ENCODE measurements around the gene RASGRF1.
"Not testable (repeated sequence)": the region's sequence is repeated elsewhere in the genome, so short reads cannot be mapped to it uniquely, and the experiment has no call there.

Gene RASGRF1

GRCh38 chr15:79111404-79111803, 20.8 kb upstream of the RASGRF1 start:
- H3K9ac ChIP-seq (ENCODE audit: low read length); DNase-seq; H3K4me2 ChIP-seq (ENCODE audit: low read length, poor library complexity, severe bottlenecking); H3K23ac ChIP-seq (ENCODE audit: low read length in 2 of 2); H2AK5ac ChIP-seq (ENCODE audit: low read length, severe bottlenecking); H3K4ac ChIP-seq (ENCODE audit: low read depth in 1 of 2, low read length in 2 of 2); H3K79me1 ChIP-seq (replicated peaks; ENCODE audit: low read length, poor library complexity, severe bottlenecking); H4K8ac ChIP-seq (ENCODE audit: low read length); H3K27ac ChIP-seq (ENCODE audit: low read length, poor library complexity, severe bottlenecking); H3K4me3 ChIP-seq (ENCODE audit: insufficient read depth in 1 of 2, low read depth in 1 of 2, low read length in 2 of 2); H2BK15ac ChIP-seq (ENCODE audit: low read depth, poor library complexity, severe bottlenecking); H3K36me3 ChIP-seq (ENCODE audit: control insufficient read depth in 1 of 2, insufficient read depth in 2 of 2, low read depth in 1 of 2, low read length in 2 of 2); H3K9me3 ChIP-seq (ENCODE audit: control insufficient read depth, low read length); H3K4me1 ChIP-seq (ENCODE audit: control insufficient read depth, insufficient read depth, low read depth, low read length); H2BK120ac ChIP-seq (ENCODE audit: low read depth, low read length); H3K18ac ChIP-seq (ENCODE audit: low read depth in 1 of 2, low read length in 2 of 2); H2AFZ ChIP-seq (ENCODE audit: low read depth, low read length); H2BK12ac ChIP-seq (ENCODE audit: low read length in 2 of 2); H3K14ac ChIP-seq (ENCODE audit: low read length in 2 of 2); H4K91ac ChIP-seq (ENCODE audit: low read length); H2BK5ac ChIP-seq (ENCODE audit: low read depth, low read length, poor library complexity, severe bottlenecking): not testable (repeated sequence)
- peaks cover 29 to 47% of the 10 kb centered on the region in 2 experiments for H3K27me3 ChIP-seq (ENCODE audit: control insufficient read depth in 1 of 2, insufficient read depth in 1 of 2, low read length in 2 of 2)

- Histone ChIP-seq H3K4me1 (ENCODE audit: control insufficient read depth, insufficient read depth, low read depth, low read length) (no peaks in the 10 kb centered on the region), H3K27ac (ENCODE audit: low read length, poor library complexity, severe bottlenecking) (no peak overlapping the region), H2BK5ac (ENCODE audit: low read depth, low read length, poor library complexity, severe bottlenecking) (no peak overlapping the region), H3K36me3 (ENCODE audit: control insufficient read depth in 1 of 2, insufficient read depth in 2 of 2, low read depth in 1 of 2, low read length in 2 of 2) (no peaks in the 10 kb centered on the region), H3K18ac (ENCODE audit: low read depth in 1 of 2, low read length in 2 of 2) (no peak overlapping the region), H2AK5ac (ENCODE audit: low read length, severe bottlenecking) (no peak overlapping the region), H3K27me3 (ENCODE audit: control insufficient read depth in 1 of 2, insufficient read depth in 1 of 2, low read length in 2 of 2) (peaks cover 46 to 58% of the 10 kb centered on the region in 2 experiments), H3K9me3 (ENCODE audit: control insufficient read depth, low read length) (peaks cover 8% of the 10 kb centered on the region), H3K79me1 (replicated peaks; ENCODE audit: low read length, poor library complexity, severe bottlenecking) (no peaks in the 10 kb centered on the region), H3K4me3 (ENCODE audit: insufficient read depth in 1 of 2, low read depth in 1 of 2, low read length in 2 of 2) (no peak overlapping the region), H4K8ac (ENCODE audit: low read length) (no peak overlapping the region), H3K4ac (ENCODE audit: low read depth in 1 of 2, low read length in 2 of 2) (no peak overlapping the region), H2BK15ac (ENCODE audit: low read depth, poor library complexity, severe bottlenecking) (no peak overlapping the region), H3K14ac (ENCODE audit: low read length in 2 of 2) (no peak overlapping the region), H2BK120ac (ENCODE audit: low read depth, low read length) (no peak overlapping the region), H3K4me2 (ENCODE audit: low read length, poor library complexity, severe bottlenecking) (no peak overlapping the region), H2BK12ac (ENCODE audit: low read length in 2 of 2) (no peak overlapping the region), H2AFZ (ENCODE audit: low read depth, low read length) (no peak overlapping the region), H4K91ac (ENCODE audit: low read length) (no peak overlapping the region), H3K9ac (ENCODE audit: low read length) (no peak overlapping the region), H3K23ac (ENCODE audit: low read length in 2 of 2) (no peak overlapping the region)
- WGBS: 85% methylated on average over 4 of the region's 4 CpGs
- DNase-seq: no peak
Observed at GRCh38 chr15:79105141-79105540, 14.6 kb upstream of the RASGRF1 start.

GRCh38 chr15:79102595-79102994, 12.0 kb upstream of the RASGRF1 start:
- H3K4me2 ChIP-seq (ENCODE audit: low read length, poor library complexity, severe bottlenecking): no peak overlapping the region
- peaks cover 8% of the 10 kb centered on the region for H3K9me3 ChIP-seq (ENCODE audit: control insufficient read depth, low read length)
- no peak overlapping the region for H3K27ac ChIP-seq (ENCODE audit: low read length, poor library complexity, severe bottlenecking)
- H2BK120ac ChIP-seq (ENCODE audit: low read depth, low read length): no peak overlapping the region
- no peak overlapping the region for H2AK5ac ChIP-seq (ENCODE audit: low read length, severe bottlenecking)
- H2AFZ ChIP-seq (ENCODE audit: low read depth, low read length): no peak overlapping the region
- no peaks in the 10 kb centered on the region for H3K79me1 ChIP-seq (replicated peaks; ENCODE audit: low read length, poor library complexity, severe bottlenecking)
- H3K4ac ChIP-seq (ENCODE audit: low read depth in 1 of 2, low read length in 2 of 2): no peak overlapping the region
- H3K9ac ChIP-seq (ENCODE audit: low read length): no peak overlapping the region
- H3K27me3 ChIP-seq (ENCODE audit: control insufficient read depth in 1 of 2, insufficient read depth in 1 of 2, low read length in 2 of 2): peaks cover 50 to 69% of the 10 kb centered on the region in 2 experiments
- no peak overlapping the region for H3K23ac ChIP-seq (ENCODE audit: low read length in 2 of 2)
- H2BK15ac ChIP-seq (ENCODE audit: low read depth, poor library complexity, severe bottlenecking): no peak overlapping the region
- no peak overlapping the region for H3K18ac ChIP-seq (ENCODE audit: low read depth in 1 of 2, low read length in 2 of 2)
- no peak overlapping the region for H3K14ac ChIP-seq (ENCODE audit: low read length in 2 of 2)
- no peaks in the 10 kb centered on the region for H3K36me3 ChIP-seq (ENCODE audit: control insufficient read depth in 1 of 2, insufficient read depth in 2 of 2, low read depth in 1 of 2, low read length in 2 of 2)
- H3K4me1 ChIP-seq (ENCODE audit: control insufficient read depth, insufficient read depth, low read depth, low read length): no peaks in the 10 kb centered on the region
- no peak overlapping the region for H2BK12ac ChIP-seq (ENCODE audit: low read length in 2 of 2)
- H3K4me3 ChIP-seq (ENCODE audit: insufficient read depth in 1 of 2, low read depth in 1 of 2, low read length in 2 of 2): no peak overlapping the region
- WGBS: 75% methylated on average over 6 of the region's 6 CpGs
- no peak overlapping the region for H2BK5ac ChIP-seq (ENCODE audit: low read depth, low read length, poor library complexity, severe bottlenecking)
- H4K91ac ChIP-seq (ENCODE audit: low read length): no peak overlapping the region
- DNase-seq: no peak
- H4K8ac ChIP-seq (ENCODE audit: low read length): no peak overlapping the region

- Histone ChIP-seq H2BK120ac (ENCODE audit: low read depth, low read length) (no peak overlapping the region), H3K4me1 (ENCODE audit: control insufficient read depth, insufficient read depth, low read depth, low read length) (no peaks in the 10 kb centered on the region), H3K79me1 (replicated peaks; ENCODE audit: low read length, poor library complexity, severe bottlenecking) (no peaks in the 10 kb centered on the region), H3K23ac (ENCODE audit: low read length in 2 of 2) (no peak overlapping the region), H2AFZ (ENCODE audit: low read depth, low read length) (no peak overlapping the region), H4K91ac (ENCODE audit: low read length) (no peak overlapping the region), H3K9ac (ENCODE audit: low read length) (no peak overlapping the region), H3K4me3 (ENCODE audit: insufficient read depth in 1 of 2, low read depth in 1 of 2, low read length in 2 of 2) (no peak overlapping the region), H3K36me3 (ENCODE audit: control insufficient read depth in 1 of 2, insufficient read depth in 2 of 2, low read depth in 1 of 2, low read length in 2 of 2) (no peaks in the 10 kb centered on the region), H2BK15ac (ENCODE audit: low read depth, poor library complexity, severe bottlenecking) (no peak overlapping the region), H3K18ac (ENCODE audit: low read depth in 1 of 2, low read length in 2 of 2) (no peak overlapping the region), H2BK5ac (ENCODE audit: low read depth, low read length, poor library complexity, severe bottlenecking) (no peak overlapping the region), H2AK5ac (ENCODE audit: low read length, severe bottlenecking) (no peak overlapping the region), H3K4me2 (ENCODE audit: low read length, poor library complexity, severe bottlenecking) (no peak overlapping the region), H4K8ac (ENCODE audit: low read length) (no peak overlapping the region), H3K14ac (ENCODE audit: low read length in 2 of 2) (no peak overlapping the region), H3K27ac (ENCODE audit: low read length, poor library complexity, severe bottlenecking) (no peak overlapping the region), H3K27me3 (ENCODE audit: control insufficient read depth in 1 of 2, insufficient read depth in 1 of 2, low read length in 2 of 2) (peaks cover 44 to 68% of the 10 kb centered on the region in 2 experiments), H3K9me3 (ENCODE audit: control insufficient read depth, low read length) (peaks cover 8% of the 10 kb centered on the region), H3K4ac (ENCODE audit: low read depth in 1 of 2, low read length in 2 of 2) (no peak overlapping the region), H2BK12ac (ENCODE audit: low read length in 2 of 2) (no peak overlapping the region)
- no peak for DNase-seq
- 72% methylated on average over 12 of the region's 12 CpGs for WGBS
Observed at GRCh38 chr15:79101866-79102581, 11.4 kb upstream of the RASGRF1 start.
